DMS79 (cell line): ENCODE data around the gene C8A.

ENCODE experiments used
- DNase-seq: peaks from one replicate; lab custom pipeline; 2025; lab: John Stamatoyannopoulos, UW

C8A gene

DNA sequence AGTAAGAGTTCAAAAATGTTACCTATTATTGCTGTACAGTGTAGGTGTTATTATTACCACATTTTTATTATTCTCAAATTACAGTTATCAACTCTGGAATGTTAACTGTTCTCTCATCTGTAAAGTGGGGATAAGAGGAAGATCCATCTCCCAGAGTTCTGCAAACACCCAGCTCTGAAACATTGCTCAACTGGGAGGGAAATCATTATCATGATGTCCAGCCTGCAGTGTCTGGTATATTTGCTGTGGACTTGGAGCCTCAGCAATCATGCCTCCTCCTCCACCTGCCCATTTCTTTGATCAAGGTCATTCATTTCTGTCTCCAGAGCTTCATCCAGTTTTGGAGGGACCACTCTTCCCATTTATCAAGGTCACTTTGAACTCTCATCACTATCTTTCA, 39.4 kb downstream of the C8A start:
- no peak for DNase-seq

DNA sequence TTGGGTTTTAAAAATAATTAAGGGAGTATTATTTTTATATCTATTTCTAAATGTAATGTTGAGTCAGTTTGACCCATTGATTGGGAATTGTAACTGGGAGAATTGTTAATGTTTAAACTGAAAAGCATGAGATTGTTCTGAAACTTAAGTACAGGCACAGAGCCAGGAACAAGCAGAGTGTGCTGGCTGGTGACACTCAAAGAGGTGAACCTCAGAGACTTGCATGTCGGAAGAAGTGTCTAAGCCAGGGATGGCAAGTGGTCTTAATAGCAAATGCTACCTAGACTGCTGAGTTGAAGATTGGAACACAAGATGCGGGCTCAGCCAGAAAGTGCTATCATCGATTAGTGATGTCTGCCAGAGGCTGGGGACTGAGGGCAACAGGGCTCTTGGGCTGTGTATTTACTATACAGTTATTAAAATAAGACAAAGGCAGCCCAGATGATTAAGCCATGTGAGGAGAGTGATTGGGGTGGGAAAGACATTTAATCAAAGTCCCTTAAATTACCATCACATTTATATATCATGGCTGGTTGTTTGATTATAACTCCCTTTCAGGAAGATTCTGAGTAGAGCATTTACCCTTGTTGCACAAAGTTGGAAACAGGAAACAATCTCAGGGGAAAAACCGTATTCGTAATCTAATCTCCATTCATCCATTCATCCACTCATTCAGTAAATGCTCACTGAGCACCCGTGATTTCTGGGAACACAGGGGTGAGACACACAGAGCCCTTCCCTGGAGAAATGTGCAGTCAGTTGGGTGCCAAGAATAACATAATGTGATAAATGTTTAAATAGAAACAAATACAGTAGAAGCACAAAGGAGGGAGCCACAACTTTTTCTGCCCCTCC, 42.8 kb downstream of the C8A start:
- DNase-seq, result no peak

DNA sequence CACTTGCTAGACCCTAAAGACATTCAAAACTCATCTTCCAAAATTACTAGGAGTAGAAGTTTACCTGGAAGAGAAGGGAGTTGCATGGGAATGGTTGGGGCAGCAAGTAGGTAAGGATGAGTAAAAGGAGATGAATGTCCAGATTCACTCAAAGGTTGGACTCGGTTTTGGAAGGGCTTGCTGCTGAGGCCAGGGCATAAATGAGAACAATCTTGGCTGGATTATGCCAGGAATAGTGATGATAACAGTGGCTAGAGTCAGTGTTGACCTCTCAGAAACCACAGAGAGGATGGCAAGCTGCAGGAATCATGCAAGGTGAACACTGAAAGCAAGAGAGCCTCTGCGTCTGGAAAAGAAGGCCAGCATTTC, 43.4 kb downstream of the C8A start:
- DNase-seq, result no peak

DNA sequence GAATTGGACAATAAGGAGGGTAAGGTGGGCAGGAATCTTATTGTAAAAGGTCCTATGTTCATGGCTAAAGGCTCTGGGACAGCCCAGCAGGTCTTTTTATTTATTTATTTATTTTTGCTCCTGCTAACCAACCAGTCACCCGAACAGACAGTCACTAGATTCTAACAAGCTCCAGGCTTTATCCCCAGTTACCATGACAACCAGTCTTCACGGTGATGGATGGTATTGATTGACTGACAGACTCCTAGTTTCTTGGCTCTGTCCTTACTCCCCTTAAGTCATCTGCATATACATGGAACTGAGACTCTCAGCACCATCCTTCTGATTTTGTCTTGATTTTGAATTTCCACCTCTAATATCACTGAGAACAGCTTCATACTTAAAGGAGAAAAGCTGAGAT, 44.3 kb downstream of the C8A start:
- DNase-seq, result no peak

DNA sequence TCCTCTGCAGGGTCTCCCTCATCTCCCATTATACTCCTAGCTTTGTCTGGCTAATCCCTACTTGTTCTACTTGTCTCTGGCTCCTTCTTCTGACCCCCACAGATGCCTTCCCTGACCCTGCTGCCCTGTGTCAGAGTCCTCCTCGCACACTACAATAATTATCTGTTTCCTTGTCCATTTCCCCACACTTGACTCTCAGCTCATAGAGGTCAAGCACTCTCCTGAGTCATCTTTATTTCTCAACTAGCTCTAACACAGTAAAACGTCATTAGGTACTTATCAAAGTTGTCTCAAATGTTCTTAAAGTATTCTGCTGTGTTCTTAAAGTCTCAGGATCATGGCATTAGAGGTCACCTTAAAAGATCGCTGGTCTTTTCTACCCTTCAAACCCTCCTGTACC, 47.1 kb downstream of the C8A start:
- DNase-seq, result no peak

DNA sequence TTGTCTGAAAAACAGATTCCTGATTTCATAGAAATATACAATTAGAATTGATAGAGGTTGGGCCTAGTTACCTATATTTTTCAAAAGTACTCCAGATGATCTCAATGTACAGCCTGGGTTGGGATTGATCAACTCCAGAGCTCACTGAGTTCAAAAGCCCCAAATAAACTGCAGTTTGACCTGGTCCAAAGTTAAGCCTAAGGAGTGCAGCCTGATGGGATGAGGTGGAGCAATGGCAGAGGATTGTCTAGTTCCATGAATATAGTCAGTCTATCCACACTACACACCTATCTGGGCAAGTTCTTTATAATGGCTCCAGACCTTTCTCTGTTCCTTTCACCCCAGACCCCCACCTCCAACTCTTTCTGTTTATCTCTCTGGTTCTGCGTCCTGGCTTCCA, 49.2 kb downstream of the C8A start:
- no peak for DNase-seq

DNA sequence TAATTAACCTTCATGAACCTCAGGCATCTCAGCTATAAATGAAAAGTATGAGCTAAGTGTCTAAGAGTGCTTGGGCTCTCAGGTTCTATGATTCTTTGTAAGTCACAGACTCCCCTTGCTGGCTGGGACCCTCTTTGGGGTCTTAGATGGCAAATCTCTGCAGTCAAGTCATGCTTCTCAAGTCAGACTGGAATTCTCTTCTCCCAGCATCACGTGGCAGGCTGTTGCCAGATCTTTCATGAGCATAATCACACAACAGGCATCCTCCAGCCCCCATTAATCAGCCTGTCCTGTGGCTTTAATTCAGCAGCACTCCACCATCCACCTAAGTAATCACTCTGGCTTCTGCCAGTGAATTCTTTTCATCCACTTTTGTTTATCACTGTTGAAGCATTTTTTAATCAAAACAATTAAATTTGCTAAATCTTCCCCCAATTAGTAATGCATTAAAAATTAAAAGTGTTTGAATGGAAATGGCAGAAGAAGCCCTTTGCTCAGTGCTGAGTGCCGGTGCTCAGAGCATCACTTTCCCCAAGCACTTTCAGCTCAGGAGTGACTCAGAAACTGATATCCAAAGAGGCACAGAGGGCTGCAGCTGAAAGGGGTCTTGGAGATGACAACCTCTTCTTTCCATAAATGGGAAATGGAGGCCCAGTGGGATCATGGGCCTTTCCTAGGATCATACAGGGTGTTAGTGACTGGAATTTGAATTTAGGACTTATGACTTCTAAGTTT, 50.2 kb downstream of the C8A start:
- no peak for DNase-seq

DNA sequence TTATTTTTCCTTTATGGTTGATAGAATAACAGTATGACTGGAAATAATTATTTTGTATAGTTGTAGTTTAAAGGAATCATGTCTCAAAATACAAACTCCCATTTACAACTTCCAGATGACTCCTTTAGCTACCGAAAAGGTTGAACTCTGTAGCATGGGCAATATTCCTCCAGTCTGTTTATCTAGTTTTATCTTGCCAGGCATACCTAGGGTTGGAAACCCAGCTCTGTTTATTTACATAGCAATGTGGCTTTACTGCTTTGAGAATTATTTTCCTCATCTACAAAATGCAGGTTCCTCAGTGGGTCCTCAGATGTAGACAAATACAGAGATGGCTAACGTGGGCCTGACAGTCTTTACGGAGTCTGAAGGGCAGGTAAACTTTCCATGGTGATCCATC, 51.1 kb downstream of the C8A start:
- no peak for DNase-seq

DNA sequence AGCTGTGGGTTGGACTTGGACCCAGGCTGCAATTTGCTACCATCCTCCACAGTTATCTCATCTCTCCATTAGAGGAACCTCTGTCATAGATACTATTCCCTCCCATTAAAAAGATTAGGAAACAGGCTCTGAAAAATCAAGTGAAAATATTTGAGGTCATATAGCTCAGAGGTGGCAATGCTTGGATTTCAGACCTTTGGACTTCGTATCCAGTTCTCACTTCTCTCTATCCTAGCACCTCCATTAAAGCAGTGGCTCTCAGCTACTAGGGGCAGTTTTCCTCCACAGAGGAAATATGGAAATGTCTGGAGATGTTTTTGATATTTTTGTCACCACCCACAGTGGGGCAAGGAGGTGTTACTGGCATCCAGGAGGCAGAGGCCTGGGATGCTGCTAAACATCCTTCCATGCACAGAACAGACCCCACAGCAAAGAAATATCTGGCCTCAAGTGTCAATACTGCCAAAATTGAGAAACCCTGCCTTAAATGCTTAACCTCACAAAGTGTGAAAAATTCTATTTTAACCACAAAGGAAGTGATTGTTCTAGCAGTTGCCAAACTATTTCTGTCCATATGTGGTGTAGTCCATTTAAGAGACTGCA, 54.1 kb downstream of the C8A start:
- DNase-seq, result no peak

DNA sequence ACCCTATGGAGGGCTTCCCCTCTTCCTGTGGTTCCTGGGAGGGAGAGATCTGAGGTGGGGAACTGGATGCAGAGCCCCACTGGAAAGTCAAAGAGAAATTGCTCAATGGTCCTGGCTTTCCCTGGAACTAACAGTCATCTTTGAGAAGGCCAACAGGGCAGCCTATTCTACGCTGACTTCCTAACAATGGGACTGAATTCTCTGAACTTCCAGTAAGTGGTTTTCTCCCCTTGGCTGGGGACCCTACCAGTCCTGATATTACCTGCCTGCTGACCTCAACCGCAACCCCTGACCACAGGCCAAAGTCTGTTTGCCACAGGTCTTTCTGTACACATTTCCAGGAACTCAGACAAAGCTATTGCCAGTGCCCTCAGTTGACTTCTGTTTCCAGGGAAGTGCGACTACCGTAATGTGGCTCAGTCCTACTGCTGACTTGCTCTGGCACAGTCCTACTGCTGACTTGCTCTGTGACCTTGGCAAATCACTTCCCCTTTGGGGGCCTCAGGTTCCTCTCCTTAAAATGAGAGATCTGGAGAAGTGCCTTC, 55.9 kb downstream of the C8A start:
- no peak for DNase-seq

DNA sequence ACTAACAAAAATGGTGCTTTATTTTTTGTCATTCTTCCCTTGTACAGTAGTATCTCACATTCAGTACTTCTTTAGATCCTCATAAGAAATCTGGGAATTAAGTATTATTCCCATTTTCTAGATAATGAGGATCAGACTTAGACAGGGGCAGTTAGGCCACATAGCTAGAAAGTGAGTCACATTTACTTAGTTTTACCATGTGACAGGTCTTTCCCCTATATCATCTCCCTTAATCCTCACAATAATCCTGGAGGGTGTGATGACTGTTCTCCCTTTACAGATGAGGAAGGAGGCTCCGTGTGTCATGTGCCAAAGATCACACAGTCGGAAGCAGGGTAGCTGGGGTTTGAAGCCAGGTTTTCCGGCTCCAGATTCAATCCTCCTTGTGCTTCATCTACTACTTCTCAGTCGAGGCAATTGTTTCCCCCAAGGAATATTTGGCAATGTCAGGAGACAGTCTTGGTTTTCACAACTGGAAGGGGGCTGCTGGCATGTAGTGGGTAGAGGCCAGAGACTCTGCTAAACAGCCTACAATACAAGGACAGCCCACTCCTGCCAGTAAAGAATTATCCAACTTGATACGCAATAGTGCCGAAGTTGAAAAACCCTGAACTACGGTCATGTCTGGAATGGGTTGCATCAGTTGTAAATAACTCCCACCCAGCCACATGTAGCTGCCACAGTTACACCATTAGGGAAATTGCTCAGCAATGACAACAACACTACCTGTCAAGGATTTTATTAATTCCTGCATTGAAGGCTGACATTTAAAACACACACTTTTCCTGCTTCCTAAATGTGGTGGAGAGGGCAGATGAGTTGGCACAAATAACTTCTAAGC, 56.7 kb downstream of the C8A start:
- no peak for DNase-seq

DNA sequence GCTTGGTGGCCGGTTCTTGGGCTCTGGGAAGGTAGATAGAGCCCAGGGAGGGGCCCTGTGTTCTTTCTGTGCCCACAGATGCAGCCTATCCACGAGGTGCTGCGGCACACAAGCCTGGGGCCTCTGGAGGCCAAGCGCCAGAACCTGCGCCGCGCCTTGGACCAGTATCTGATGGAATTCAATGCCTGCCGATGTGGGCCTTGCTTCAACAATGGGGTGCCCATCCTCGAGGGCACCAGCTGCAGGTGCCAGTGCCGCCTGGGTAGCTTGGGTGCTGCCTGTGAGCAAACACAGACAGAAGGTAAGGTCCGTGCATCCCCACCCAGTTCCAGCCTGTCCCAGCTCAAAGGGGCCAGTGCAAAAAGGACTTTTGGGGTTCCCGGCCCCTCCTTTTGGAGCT, 57.7 kb downstream of the C8A start:
- DNase-seq, result no peak

DNA sequence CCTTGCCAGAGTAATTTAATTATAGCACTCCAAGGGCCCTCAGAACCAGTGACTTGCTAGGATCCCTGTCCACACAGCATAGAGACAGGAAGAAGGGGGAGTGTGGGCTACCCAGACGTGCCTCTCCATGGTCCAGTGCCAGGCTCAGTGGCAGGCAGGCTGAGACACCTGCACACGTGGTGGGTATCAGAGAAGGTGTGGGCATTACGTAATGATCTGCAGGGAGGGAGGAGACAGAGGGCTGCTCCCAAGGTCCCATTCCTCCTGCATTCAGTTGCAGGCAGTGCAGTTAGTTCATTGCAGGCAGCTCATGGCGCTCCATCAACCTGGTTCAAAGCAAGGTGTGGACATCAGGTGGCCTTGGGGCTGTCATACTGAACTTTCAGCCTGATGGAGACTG, 61.4 kb downstream of the C8A start:
- no peak for DNase-seq

DNA sequence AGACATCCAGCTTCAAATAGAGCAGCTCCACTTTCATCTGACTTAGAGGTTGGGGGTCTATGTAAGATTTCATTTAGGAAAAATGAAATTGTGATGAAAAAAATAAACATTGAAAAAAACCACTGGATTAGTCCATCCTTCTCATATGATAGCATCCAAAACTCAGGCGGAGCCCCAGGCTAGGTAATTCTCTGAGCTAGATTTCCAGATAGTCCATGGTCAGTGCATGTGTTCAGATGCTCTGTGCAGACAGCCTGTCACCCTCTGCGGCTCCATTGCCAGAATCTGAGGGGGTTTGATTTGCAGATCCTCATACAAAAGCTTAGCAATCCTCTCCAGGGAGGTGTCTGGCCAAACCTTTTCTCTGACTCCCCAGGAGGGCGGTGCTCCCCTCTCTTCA, 62.0 kb downstream of the C8A start:
- no peak for DNase-seq

DNA sequence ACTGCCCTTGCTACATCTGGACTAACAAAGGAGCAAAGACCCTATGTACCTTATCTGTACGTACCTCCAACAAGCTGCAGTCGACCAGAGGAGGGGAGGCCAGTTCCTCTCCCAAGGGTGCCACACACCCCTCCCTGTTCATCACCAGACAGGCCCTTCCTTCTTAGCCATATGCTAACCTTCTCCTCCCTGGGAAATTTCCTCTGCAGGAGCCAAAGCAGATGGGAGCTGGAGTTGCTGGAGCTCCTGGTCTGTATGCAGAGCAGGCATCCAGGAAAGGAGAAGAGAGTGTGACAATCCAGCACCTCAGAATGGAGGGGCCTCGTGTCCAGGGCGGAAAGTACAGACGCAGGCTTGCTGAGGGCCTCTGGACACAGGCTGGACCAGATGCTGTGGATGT, 62.8 kb downstream of the C8A start:
- DNase-seq, result no peak

DNA sequence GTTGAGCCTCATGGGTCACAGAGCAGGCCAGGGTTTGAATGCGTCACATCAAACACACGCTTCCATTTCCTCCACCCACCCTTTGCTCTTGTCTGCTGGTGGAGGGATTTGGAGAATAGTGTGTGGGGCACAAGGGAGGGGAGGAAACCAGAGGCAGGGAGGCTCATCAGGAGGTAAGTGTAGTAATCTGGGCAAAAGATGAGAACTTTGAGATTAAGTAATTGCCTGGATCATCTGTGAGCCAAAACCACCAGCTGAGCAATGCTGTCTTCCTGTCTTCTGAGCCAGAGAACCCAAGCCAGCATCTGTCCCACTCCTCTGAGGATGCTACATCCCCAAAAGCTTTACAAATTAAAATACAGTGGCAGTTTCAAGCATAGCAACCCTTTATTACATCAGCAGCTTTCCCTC, 66.0 kb downstream of the C8A start:
- DNase-seq, result no peak

DNA sequence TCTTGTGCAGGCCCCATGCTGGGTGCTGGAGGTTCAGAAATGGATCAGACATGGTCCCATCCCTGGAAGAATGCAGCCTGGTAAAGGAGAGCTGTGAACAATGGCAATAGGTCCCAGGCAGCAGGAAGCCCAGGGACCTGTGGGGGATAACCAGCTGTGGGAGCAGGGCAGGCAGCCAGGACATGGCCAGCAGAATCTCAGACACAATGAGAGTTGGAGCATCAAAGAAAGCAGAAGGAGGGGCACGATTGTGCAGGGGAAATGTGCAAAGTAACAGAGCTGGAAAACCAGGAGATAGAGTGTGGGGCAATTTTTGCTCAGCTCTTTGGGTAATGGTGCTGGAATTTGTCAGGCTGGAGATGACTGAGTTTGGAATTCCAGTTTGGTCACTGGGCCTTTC, 66.9 kb downstream of the C8A start:
- DNase-seq, result no peak

DNA sequence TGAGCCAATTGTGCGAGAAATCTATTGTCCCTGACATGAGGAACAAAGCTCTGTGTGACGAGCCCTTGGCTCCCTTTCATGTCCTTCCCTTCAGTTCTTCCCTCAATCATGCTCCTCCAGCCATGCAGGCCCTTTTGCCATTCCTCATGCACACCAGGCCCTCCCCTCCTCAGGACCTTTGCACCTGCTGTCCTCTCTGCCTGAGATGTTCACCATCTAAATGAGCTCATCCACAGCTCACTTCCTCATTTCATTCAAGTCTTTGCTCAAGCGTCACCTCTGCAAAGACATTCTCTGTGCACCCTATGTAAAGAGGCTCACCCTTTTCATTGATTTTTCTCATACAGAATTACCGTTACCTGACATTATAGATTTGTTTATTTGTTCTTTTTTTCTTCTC, 67.5 kb downstream of the C8A start:
- DNase-seq, result no peak

DNA sequence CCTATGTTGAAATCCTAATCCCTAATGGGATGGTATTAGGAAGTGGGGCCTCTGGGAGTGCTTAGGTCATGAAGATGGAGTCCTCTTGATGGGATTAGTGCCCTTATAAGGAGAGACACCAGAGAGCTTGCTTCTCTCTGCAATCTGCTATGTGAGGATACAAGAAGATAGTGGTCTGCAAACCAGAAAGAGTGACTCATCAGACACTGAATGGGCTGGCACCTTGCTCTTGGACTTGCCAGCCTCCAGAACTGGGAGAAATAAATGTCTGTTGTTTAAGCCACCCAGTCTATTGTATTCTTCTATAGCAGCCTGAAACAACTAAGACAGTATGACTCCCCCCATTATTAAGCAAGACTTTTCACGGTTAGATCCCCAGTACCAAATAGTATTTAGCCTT, 67.9 kb downstream of the C8A start:
- DNase-seq, result no peak

DNA sequence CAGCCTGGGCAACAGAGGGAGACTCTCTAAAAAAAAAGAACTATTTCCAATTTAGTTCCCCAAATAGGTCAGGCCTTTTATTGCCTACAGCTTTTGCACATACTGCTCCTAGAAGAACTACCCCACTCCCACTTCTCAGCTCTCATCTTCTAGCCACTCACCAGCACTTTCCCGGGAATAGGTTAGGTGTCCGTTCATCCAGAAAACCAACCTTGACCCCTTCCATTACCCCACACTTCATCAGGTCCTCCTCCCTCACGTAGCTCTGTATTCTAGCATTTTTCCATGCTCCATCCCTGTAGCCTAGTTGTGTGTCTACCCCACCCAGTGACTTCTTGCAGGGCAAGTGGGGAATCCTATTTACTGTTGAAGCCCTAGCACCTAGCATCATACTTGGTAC, 68.6 kb downstream of the C8A start:
- no peak for DNase-seq

DNA sequence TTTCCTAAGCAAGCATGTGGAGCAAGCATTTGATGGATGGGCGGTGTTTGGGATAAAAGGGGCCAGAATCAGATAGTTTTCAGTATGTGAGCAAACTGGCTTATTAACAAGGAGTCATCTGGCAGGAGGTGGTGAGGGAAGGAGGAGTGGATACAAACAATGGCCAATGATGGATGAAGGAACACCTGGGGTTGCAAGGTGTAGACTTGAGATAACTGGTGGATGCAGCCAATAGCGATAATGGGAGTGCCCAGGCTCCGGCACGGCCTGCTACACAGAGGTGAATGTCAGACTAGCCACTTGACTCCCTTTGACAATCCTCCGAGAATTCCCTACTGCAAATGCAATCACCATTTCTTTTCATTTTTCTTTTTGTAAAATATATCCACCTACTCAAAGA, 69.5 kb downstream of the C8A start:
- no peak for DNase-seq

DNA sequence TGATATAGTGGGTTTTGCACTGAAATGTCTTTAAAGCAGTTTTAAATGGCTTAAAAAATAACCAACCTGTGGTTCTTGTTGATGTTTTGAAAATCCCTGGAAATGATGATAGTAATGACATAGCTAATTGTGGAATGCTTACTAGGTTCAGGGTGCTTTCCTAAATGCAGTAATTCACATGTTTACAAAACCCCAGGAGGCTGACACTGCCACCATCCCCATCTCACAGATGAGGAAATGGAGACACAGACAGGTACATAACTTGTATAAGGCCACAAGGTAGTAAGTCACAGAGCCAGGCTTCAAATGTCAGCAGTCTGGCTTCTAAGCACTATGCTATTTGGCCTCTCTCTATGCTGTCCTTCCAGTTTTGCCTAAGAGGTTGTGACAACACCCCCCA, 70.6 kb downstream of the C8A start:
- DNase-seq, result no peak
